Renal pelvis (tissue), 4 donors: Measurements from ENCODE around the gene CNIH1. TPM values are rescaled to one million over a fixed set of nuclear protein-coding genes. Genes with fewer than 3 reads are reported as not detected.
"Not testable (repeated sequence)": the region's sequence is repeated elsewhere in the genome, so short reads cannot be mapped to it uniquely, and the experiment has no call there.

ENCODE experiments used
- DNase-seq: peaks from one replicate; pipeline ENCODE4 v3.0.0-alpha.2; 2013
- polyA plus RNA-seq, 3 donors: library from polyadenylated mRNA; unstranded; fragments of 120-200 nt; gene quantifications; one replicate each; pipeline ENCODE4 v1.2.1, GENCODE V29; 2013; ENCODE audit not compliant: insufficient read length in 3 of 3

The CNIH1 gene
- polyA plus RNA-seq, 3 donors: 114 to 128 (median 127) TPM

DNA sequence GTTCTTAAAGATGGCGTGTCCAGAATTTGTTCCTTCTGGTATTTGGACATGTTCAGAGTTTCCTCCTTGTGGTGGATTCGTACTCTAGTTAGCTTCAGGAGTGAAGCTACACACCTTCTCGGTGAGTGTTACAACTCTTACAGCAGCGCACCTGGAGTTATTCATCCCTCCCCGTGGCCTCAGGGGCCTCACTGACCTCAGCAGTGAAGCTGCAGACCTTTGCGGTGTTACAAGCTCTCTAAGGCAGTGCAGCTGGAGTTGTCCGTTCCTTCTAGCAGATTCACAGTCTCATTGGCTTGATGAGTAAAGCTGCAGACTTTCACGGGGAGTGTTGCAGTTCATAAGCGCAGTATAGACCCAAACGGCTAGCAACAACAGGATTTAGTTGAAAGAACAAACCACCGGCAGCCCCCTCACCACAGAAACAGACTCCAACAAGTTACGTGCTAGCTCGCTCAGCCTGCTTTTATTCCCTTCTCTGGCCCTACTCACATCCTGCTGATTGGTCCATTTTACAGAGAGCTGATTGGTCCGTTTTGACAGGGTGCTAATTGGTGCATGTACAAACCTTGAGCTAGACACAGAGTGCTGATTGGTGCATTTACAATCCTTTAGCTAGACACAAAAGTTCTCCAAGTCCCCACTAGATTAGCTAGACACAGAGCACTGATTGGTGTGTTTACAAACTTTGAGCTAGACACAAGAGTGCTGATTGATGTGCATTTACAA lies 48.9 kb downstream of the CNIH1 start:
- DNase-seq: no peak

DNA sequence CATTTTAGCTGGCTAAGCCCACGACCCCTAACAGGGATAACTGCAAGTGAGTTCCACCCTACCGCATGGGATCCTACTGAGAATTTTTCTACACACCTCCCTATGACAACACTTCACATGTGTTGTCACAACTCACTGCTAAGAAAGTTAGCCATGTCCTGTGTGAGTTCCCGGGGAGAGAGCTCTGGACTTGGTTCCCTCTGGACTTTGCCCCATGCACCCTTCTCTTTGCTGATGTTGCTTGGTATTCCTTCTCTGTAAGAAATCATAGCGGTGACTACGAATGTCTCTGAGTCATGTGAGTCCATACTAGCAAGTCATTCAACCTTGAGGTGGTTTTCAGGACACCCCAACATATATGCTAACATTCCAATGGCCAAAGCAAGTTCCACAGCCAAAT lies 53.8 kb downstream of the CNIH1 start:
- no peak for DNase-seq

DNA sequence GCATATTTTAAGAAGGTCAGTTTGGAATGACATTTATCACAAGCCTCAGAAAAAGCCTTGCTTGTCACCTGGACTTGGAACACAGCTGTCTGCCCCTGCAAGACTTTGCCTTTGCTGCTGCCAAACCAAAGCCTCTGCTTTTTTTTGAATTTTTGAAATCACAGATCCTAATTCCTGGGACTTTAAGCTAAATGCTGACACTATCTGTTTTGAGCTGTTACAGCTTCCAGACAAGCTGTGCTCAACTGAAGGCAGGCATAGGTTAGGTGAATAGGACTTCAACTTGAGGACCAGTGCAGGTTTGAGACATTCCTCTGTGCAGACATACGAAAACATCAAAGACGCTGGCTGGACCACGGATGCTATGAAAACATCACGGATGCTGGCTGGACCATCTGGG lies 55.6 kb downstream of the CNIH1 start:
- no peak for DNase-seq

DNA sequence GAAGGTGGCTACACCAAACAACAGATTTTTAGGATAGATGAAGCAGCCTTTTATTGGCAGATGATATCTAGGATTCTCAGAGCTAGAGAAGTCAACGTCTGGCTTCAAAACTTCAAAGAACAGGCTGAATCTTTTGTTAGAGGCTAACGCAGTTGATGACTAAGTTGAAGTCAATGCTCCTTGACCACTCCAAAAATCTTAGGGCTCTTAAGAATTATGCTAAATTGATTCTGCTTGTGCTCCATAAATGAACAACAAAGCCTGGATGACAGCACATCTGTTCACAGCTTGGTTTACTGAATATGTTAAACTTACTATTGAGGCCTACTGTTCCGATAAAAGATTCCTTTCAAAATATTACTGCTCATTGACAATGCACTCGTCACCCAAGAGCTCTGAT lies 57.3 kb downstream of the CNIH1 start:
- DNase-seq: no peak

DNA sequence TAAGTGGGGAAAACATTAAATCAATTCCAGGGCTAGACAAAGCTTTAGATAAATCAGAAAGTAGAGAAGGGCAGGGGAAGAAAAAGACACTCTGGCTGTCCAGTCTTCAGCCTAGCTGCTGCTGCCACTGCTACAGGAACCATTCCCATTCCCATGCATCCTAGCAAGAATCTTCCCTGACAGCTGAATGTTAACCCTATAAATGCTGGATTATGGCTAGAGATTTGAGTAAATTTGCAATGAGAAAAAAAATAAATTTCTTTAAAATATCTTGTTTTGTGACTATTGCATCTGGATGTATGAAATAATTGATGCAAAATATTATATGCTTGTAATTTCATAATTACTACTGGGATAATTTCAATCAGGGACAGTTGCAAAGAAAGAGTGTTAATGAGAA lies 59.4 kb downstream of the CNIH1 start:
- no peak for DNase-seq

DNA sequence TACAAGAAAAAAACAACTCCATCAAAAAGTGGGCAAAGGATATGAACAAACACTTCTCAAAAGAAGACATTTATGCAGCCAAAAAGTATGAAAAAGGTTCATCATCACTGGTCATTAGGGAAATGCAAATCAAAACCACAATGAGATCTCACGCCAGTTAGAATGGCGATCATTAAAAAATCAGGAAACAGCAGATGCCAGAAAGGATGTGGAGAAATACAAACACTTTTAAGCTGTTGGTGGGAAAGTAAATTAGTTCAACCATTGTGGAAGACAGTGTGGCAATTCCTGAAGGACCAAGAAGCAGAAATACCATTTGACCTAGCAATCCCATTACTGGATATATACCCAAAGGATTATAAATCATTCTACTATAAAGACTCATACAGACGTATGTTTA lies 60.6 kb downstream of the CNIH1 start:
- DNase-seq: not testable (repeated sequence)

DNA sequence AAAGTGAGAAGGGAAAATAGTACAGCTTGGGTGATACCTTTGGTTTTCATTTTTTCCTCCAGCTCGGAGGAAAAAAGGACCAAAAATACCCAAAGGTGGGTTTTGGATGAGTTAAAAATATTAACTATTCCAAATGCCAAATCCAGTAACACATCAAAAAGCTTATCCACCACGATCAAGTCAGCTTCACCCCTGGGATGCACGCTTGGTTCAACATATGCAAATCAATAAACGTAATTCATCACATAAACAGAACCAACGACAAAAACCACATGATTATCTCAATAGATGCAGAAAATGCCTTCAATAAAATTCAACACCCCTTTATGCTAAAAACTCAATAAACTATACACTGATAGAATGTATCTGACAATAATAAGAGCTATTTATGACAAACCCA lies 62.3 kb downstream of the CNIH1 start:
- not testable (repeated sequence) for DNase-seq

DNA sequence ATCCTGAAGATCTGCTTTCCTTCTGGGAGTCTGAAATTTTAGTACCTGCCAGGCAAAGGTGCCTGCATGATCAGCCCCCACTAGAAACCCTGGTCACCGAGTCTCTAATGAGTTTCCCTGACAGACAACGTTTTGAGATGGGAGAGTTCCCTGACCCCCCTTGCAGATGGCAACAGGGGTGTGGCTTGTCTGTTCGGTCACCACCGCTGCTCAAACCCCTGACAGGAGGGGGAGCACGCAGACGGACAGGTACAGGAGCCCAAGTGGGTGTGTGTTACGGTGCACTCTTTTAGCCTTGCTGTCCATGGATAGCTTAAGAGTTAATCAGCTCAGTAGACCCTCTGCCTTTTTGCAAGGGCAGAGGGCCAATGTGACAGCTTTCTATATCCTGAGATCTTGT lies 63.7 kb downstream of the CNIH1 start:
- DNase-seq: no peak

DNA sequence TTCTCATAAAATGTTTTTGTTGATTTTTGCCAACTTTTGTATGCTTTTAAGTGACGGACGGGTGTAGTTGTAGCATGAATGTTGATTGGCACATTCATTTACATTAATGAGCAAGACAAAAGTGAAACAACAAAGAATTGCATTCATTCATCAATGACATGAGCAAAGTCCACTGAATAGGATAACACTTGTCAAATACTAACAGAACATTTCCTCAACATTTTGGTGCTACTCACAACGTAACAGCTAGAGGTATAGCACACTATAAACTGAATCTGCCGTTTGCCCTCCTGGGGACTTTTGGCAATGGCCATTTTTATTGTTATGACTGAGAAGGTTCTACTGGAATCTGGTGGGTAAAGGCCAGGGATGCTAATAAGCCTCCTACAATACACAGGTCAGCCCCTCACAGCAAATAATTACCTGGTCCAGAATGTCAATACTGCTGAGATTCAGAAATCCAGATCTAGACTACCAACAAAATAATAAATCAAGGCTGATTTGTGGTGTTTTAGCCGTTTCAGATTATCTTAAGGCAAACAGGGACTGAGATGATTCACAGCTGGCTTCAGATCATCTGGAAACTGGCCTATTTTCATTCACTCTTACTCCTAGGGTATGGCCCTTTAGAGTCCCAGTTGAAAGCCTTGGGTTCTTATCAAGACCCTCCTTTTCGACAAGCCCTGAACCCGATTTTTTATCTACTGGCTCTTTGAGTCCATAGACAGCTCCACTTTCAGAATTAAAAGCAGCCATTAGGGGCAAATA lies 66.9 kb downstream of the CNIH1 start:
- no peak for DNase-seq

Other genes with a start within 250 kb of the CNIH1 start
- 10 to 100 TPM; 20.3 to 25.6 (median 22.4) TPM for gene CDKN3, start 44.4 kb downstream of the CNIH1 start, polyA plus RNA-seq
- 10 to 100 TPM; 79.2 to 88.7 (median 88.0) TPM for gene GMFB, start 47.6 kb upstream of the CNIH1 start, polyA plus RNA-seq
- gene CGRRF1, start 68.5 kb upstream of the CNIH1 start, polyA plus RNA-seq: 10 to 100 TPM; 24.9 to 30.0 (median 29.5) TPM
- gene SAMD4A, start 125.8 kb upstream of the CNIH1 start, polyA plus RNA-seq: 10 to 100 TPM in 2 of 3 donors, 1 to 10 TPM in 1; 8.3 to 12.8 (median 11.9) TPM